GM10266 (cell line): Measurements from ENCODE around the gene INPP5A.

ENCODE experiments used
- DNase-seq: peaks from one replicate; pipeline ENCODE4 v3.0.0; 2012; ENCODE audit errors: extremely low spot score
- CTCF ChIP-seq: IDR thresholded peaks from 2 replicates; pipeline ENCODE4 v1.5.1; 2012; ENCODE audit warnings: mild to moderate bottlenecking, low read depth; ENCODE audit not compliant: control insufficient read depth, insufficient read depth; ENCODE audit errors: missing control alignments

INPP5A gene

GRCh38 chr10:132691711-132692153 lies 154.1 kb downstream of the INPP5A start:
- no peak for TF ChIP-seq CTCF
- no peak for DNase-seq

GRCh38 chr10:132692311-132692710 lies 154.7 kb downstream of the INPP5A start:
- TF ChIP-seq CTCF, result no peak
- no peak for DNase-seq

GRCh38 chr10:132693676-132694075 lies 156.1 kb downstream of the INPP5A start:
- TF ChIP-seq CTCF, result no peak
- no peak for DNase-seq

- DNase-seq, result no peak
- no peak for TF ChIP-seq CTCF
These were observed 158.6 kb downstream of the INPP5A start for GRCh38 chr10:132696204-132696603.

- TF ChIP-seq CTCF, result no peak
- DNase-seq, result no peak
These were observed 159.4 kb downstream of the INPP5A start for GRCh38 chr10:132696728-132697577.

- no peak for TF ChIP-seq CTCF
These were observed 160.1 kb downstream of the INPP5A start for GRCh38 chr10:132697578-132698200.

GRCh38 chr10:132698211-132698751 lies 160.7 kb downstream of the INPP5A start:
- DNase-seq, result no peak
- no peak for TF ChIP-seq CTCF

More at GRCh38 chr10:132697578-132698200, 160.1 kb downstream of the INPP5A start:
- no peak for DNase-seq
